Measurements from ENCODE around the gene OPA1.

Gene OPA1

GRCh38 chr3:193732391-193732790 lies 139.4 kb downstream of the OPA1 start:
- in situ Hi-C loops (cut with MboI; ENCODE audit: low sequenced_read_pairs), result no loop called here

GRCh38 chr3:193732827-193733226 lies 139.8 kb downstream of the OPA1 start:
- in situ Hi-C loops (cut with MboI; ENCODE audit: low sequenced_read_pairs), result no loop called here

GRCh38 chr3:193734737-193735366 lies 141.8 kb downstream of the OPA1 start:
- in situ Hi-C loops (cut with MboI; ENCODE audit: low sequenced_read_pairs), result no loop called here

- in situ Hi-C loops (cut with MboI; ENCODE audit: low sequenced_read_pairs), result no loop called here
These were observed 142.8 kb downstream of the OPA1 start for GRCh38 chr3:193735850-193736249.

GRCh38 chr3:193736616-193737015 lies 143.6 kb downstream of the OPA1 start:
- in situ Hi-C loops (cut with MboI; ENCODE audit: low sequenced_read_pairs), result no loop called here

- in situ Hi-C loops (cut with MboI; ENCODE audit: low sequenced_read_pairs), result no loop called here
These were observed 144.3 kb downstream of the OPA1 start for GRCh38 chr3:193737191-193737751.

- in situ Hi-C loops (cut with MboI; ENCODE audit: low sequenced_read_pairs), result no loop called here
These were observed 149.6 kb downstream of the OPA1 start for GRCh38 chr3:193742628-193743027.

- in situ Hi-C loops (cut with MboI; ENCODE audit: low sequenced_read_pairs), result no loop called here
These were observed 150.7 kb downstream of the OPA1 start for GRCh38 chr3:193743702-193744047.

GRCh38 chr3:193744048-193744821 lies 151.2 kb downstream of the OPA1 start:
- in situ Hi-C loops (cut with MboI; ENCODE audit: low sequenced_read_pairs), result no loop called here

GRCh38 chr3:193744822-193745684 lies 152.0 kb downstream of the OPA1 start:
- in situ Hi-C loops (cut with MboI; ENCODE audit: low sequenced_read_pairs), result no loop called here

GRCh38 chr3:193746832-193747231 lies 153.8 kb downstream of the OPA1 start:
- in situ Hi-C loops (cut with MboI; ENCODE audit: low sequenced_read_pairs), result no loop called here

Measured in HL-60/S4 treated with phorbol 12-myristate 13-acetate at 8.2 ng/mL for 4 days and 3 days (cell line).